GM12891 (cell line): ENCODE results near the gene SAXO2.

Experiments
- PAX5 ChIP-seq: IDR thresholded peaks from 2 replicates; pipeline ENCODE4 v1.6.1; 2011; ENCODE audit warnings: low read length, moderate library complexity, mild to moderate bottlenecking; ENCODE audit not compliant: insufficient read depth, severe bottlenecking
- POLR2A ChIP-seq: IDR thresholded peaks from 2 replicates; pipeline ENCODE4 v1.6.1; 2011; ENCODE audit warnings: low read depth, low read length, control low read depth
- POLR2AphosphoS5 ChIP-seq: IDR thresholded peaks from 2 replicates; pipeline ENCODE4 v1.6.1; 2011; ENCODE audit warnings: low read depth, low read length, control low read depth
- POU2F2 ChIP-seq: IDR thresholded peaks from 2 replicates; pipeline ENCODE4 v1.6.1; 2011; ENCODE audit warnings: low read depth, mild to moderate bottlenecking, control low read depth, low read length, moderate library complexity
- SPI1 ChIP-seq: IDR thresholded peaks from 2 replicates; pipeline ENCODE4 v1.6.1; 2011; ENCODE audit warnings: low read depth, low read length, control low read depth
- TAF1 ChIP-seq: IDR thresholded peaks from 2 replicates; pipeline ENCODE4 v1.6.1; 2011; ENCODE audit warnings: low read depth, low read length, control low read depth

DNA sequence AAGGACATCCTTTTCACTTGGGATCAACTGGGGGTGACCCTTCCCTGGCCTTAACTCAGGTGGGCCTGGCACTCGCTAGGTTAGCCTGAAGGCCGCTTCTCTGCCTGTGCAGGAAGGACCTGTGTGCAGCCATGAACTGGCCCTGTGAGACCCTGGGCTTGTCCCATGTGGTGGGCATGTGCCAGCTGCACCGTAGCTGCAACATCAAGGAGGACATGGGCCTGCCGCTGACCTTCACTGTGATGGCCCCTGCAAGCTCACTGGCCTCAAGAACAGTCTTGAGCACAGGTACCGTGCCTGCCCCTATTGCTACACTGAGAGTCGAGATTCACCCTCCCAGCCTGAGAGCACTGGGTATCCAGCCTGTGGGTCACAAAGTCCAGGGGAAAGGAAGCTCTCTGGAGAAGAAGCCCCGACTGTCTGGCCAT is 43.0 kb downstream of the SAXO2 start:
- TF ChIP-seq SPI1, result no peak
- no peak for TF ChIP-seq TAF1
- TF ChIP-seq POLR2A, result no peak
- no peak for TF ChIP-seq POLR2AphosphoS5
- no peak for TF ChIP-seq POU2F2
- TF ChIP-seq PAX5, result no peak
